SW 1271 (cell line): ENCODE measurements around the gene ZBTB20.

ENCODE experiments used
- DNase-seq, 2 experiments: peaks; one replicate each; lab custom pipeline; 2025; lab: John Stamatoyannopoulos, UW

The ZBTB20 gene

DNA sequence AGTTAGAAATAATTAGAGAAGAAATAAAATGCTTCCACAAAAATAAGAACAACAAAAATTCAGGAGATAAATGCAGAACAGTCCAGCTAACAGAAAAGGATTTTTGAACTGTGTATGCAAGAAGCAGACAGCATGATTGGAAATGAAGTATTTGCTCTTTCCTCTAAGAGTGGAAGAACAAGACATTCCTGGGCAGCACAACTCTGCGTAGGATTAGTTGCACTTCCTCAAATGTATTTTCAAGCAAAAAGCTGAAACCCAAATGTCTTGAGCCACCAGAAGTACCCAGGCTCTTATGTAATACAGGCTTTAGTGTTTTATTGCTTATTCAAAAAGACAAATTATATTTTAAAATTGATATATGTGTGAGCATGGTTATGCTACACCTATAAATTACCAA is 127.2 kb downstream of the ZBTB20 start:
- DNase-seq: no peak

DNA sequence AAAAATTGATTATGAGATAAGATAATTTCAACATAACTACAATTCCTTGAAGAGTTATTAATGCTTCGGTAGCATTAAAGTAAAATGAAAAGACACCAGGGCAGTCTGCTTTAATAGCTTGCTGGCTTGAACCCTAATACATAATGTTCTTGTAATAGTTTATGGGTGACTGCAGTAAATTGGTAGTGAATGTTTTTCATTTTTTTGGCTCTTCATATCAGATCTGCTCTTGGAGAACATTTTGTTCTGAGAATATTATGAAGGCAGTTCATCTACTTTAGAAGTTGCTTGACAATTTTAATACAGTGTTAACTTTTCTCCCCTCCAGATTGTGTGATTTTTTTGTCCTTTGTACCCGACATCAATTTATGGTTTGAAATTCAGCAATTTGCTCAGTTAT is 128.4 kb downstream of the ZBTB20 start:
- DNase-seq: no peak

DNA sequence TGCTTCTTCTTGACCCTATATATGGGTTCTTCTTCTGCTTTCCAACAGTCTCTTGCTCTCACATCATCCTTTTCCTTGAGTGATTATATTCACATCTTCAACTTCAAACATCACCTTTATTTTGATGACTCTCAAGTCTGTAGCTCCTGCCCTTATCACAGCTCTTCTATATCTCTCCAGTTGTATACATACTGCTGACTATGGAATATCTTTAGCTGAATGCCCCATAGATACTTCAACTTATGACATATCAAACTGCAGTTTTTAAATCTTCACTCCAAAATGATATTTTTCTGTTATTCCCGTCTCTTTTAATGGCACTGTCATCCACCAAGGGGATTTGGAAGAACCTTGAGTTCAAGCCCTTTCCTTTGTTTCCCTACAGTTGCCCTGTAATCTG is 139.1 kb downstream of the ZBTB20 start:
- no peak for DNase-seq

DNA sequence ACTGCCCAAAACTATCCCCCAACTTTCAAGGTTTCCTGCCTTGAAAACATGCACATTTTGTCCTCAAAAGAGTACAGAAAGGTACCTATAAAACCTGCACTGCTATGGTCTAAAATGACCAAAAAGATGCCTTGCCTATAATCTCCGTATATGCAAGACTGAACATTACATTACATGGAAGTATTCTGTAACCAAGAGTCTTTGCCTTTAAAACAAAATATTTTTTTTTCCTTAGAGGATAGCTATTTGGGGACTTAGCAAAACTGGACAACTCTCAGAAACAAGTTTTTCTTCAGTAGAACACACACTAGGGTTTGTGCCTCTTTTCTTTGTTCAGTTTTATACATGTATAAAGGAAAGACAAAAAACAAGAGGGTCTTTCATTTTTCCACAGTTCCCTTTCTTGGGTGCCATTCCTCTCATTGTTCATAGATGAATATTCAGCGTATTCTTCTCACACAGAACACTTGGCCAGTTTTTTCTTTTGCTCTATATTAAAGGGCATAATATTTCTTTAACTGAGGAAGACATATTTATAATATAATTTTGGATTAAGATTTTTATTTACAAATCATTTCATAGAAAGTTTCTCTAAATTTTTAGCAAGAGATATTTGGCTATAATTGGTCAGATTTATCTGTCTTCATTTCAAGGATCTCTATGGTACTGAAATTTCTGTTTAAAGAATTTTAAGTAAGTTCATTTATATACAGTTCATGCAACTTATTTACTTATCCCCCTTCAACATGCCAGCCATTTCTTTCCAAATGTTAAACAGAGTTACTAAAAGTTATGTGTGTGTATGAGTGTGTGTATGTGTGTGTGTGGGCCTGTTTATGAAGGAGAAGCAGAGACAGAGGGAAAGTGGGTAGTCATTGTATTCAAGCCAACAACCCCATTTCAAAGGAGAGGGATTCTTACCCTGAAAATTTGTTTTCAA is 142.6 kb downstream of the ZBTB20 start:
- DNase-seq: no peak

DNA sequence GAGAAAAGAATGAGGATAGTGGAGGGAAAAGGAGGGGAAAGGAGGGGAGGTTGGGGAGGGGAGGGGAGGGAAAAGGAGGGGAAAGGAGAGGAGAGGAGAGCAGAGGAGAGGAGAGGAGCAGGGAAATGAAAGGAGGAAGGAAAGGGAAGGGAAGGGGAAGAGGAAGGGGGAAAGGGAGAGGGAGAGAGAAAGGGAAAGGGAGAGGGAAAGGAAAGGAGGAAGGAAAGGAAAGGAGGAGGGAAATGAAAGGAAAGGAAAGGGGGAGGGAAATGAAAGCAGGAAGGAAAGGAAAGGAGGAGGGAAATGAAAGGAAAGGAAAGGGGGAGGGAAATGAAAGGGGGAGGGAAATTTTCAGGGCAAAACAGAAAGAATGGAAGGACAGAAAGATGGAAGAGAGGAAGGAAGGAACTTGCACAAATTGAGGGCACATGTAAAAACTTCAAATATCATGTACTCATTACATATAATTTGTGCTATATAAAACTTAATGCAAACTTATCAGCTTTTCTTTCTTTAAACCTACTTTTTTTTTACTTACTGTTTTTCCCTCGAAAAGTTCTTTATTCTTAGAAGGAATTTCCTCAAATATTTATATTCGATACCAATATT is 148.0 kb downstream of the ZBTB20 start:
- no peak for DNase-seq

DNA sequence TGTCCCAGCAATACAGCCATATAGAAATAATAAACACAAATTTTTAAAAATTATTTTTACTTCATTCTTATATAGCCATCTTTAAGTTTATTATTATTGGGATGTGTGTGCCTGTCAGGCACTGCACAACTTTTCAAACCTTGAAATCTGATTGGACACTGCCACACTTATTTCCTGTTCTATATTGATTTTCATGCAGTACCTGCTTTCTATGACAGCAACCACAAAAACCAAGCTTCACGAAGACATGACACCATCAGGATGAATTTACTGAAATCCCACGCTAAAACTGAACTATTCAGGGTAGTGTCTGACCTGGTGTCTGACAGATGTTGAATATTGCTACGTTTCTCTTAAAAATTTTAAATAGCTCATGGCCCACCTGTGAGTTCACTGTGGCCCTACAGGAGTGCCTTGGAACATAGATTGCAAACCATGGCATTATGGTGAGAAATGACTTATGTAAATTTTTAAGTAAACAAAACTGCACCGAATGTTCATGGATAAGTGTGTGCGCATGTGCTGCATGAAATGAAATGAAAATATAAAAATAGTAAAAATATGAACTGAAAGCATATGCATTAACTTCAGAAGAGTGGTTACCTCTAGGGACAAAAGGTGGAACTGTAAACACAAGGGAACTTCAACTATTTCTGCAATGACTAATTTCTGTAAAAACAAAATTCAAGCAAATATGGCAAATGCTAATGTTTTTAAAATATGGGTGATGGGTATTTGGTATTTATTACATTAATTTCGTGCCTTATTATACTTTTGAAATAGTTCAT is 152.3 kb downstream of the ZBTB20 start:
- no peak for DNase-seq

DNA sequence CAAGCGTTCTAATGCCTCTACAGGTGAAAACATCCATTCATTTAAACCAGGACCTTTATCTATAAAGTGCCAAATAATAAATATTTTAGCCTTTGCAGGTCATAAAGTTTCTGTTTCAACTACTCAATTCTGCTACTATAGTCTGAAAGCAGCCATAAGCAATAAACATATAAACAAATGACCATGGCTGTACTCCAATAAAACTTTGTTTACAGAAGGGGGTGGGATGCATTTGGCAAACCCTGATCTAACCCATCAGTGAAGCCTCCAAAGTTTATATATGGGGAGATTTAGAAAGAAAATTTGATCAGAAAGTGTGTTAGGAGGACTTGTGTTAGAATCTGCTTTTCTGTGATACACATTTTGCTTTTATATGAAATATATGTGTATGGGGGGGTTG is 161.3 kb downstream of the ZBTB20 start:
- no peak for DNase-seq

DNA sequence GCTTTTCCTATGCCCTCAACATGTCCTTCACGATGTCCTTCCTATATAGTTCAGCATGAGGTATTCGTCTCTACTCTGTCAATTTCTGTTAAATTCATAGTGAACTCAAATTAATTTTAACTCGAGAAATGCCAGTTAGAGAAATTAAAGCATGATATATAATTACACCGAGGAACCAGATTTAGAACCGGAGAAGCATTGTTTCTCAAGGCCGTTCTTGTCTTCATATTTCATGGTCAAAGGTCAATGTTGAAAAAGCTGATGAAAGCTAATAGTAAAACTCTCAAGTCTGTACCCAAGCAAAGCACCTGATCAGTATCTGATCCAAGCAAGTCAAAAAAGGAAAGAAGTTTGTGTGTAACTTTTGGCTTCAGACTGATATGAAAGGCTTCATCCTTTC is 163.8 kb downstream of the ZBTB20 start:
- no peak for DNase-seq

DNA sequence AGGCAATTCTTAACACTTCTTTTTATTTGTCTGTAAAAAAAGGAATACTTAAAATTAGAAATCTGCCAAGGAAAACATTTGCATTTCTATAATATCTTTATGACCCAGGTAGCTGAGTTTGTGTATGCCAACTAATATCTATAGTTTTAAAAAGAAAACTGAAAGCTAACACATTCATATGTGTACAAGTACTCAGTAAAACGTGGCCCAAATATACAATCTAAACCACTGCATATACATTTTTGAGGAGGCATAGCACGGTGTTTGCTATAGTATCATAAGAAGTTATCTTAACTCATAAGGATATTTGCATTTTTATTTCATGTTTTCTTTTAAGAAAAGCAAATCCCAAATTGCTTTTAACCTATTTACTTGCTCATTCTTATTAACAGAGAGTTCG is 172.7 kb downstream of the ZBTB20 start:
- no peak for DNase-seq

DNA sequence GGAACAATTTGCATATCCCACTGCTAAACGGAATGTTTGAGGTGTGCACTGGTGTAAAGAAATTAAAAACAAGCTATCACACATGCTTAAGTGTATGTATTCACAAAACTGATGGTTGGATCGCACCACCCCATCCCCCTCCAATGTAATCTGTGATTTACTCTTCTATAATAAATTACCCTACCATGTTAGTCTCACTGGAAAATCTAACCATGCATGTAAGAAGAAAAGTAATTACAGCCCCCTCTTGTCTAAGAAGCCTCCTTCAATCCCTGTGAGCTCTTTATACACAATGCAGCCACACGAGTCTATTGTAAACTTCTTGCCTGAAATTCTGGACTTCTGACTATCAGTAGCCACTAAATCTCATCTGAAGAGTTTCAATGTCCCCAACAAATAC is 173.6 kb downstream of the ZBTB20 start:
- no peak for DNase-seq

DNA sequence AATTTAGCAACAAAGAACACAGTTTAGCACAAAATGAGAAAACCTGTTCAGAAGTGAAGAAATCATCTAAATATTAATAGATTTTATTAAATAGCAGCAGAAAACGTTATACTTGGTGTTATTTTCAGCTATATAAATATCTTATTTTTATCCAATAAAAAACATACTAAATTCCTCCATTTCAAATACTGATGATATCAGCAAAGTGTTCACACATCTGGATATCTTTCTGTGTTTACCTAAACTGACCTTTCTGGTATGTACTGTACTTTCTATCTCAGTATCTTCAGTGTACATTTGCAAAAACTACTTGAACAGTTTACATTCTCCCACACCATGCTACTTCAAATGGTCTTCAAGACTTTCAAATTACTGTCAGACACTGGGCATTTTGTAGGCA is 179.9 kb downstream of the ZBTB20 start:
- DNase-seq: no peak

DNA sequence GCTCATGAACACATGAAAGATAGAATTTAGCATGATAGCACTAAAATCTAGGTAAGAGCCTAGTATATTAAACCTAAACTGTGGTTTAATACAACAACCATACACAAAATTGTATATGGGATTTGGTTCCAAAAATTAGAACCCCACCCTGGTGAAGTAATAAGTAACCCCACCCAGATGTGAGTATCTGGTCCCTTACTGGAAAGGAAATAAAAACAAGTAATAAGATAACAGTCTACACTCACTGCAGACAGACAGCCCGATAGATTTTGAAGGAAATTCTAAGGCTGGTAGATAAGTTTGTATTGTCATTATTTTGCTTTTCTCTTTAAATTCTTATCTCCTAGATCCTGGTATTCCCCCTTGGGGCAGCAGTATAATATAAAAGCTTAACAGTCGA is 184.9 kb downstream of the ZBTB20 start:
- no peak for DNase-seq

DNA sequence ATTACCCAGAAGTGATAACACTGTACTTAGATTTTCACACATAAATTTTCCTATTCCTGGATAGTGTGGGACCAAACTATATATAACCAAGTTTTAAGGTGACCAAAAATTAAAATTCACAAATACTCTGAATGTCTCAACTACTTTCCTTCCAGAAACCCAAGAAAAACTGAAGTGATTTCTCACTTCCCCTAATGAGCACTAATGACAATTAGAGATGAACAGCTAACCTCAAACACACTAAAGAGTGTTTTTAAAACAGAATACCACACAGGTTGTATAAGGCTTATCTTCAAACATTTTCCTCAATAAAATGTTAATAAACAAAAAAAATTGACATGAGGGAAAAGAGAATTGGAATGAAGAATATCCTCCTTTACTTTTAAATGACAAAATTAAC is 188.2 kb downstream of the ZBTB20 start:
- no peak for DNase-seq

DNA sequence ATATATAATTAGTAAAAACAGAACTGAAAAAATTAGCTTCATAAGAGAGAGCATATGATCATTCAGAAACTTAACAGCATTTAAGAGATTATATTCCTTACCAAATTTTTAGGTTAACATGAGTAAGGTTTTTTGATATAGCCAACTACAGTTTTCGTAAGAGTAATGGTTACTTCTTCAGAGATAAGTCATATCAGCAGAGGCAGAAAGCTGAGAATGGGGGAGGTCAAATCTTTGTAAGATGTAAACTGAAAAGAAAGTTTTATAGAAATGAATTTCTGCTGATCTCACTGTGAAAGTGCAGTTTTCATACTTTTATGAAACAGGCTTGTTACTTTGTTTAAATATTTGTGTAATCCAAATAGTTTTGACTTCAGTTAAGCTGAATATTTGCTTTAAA is 193.3 kb downstream of the ZBTB20 start:
- DNase-seq: no peak

DNA sequence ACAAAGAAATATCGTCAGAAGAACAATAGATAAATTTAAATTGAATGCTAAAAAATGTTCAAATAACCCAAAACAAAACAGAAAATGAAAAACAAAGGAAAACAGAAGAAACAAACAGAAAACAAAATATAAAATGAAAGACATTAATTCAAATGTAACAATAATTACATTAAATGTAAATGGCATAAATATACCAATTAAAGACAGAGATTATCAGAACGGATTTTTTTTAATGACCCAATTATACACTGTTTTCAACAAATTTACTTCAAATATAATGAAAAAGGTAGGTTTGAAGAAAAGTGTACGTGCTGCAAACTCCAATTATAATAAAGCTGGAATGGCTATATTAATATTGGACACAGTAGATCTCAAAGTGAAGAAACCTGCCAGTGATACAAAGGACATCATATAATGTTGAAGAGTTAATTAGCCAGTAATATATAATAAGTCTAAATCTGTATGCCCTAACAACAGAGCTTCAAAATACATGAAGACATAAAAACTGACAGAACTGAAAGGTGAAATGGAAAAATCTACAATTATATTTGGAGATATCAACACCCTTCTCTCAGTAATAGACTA is 193.8 kb downstream of the ZBTB20 start:
- no peak for DNase-seq

DNA sequence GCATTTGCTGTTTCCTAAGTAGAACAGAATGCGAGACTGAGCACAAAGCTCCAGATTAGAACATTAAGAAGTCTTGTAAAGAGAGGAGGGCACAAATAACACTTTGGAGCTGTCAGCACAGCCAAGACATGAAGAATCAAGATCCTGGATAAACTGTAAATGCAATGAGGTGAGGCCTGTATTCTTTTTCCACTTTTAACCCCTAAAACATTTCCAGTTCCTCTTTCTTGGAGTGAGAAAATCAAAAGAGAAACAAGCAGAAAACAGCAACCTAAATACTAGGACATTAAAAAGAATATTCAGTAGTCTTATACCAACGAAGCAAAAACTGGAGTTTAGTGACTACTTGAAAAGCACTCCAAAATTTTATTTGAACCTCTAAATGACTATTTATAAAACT is 204.3 kb downstream of the ZBTB20 start:
- no peak for DNase-seq

DNA sequence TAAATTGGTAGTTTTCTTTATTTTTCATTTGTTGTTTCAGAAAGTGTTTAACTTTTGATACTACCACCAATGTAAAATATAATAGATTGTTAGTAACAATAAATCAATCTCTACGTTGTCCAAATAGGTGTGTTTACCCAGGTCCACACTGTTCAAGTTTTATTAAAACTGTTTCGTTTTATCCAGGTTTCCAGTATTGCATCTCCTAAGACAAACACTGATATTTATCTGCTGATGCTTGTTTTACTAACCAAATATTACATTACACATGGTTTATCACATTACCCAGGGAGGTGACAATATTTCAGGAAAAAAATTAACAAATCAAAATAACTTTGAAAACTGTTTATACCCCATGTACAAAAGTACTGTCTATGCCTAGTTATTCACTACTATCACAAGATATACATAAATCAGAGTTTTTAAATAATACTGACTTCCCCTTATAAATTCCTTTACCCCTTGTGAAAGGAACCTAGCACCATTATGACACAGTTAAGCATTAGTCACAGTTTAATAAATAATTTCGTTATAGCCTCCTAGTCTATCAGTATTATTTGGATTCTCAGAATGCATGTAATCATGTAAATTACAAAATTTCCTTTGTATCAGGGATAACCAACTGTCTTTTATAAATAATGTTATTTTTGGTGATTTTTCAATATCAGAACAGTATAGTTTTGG is 205.3 kb downstream of the ZBTB20 start:
- DNase-seq: no peak

DNA sequence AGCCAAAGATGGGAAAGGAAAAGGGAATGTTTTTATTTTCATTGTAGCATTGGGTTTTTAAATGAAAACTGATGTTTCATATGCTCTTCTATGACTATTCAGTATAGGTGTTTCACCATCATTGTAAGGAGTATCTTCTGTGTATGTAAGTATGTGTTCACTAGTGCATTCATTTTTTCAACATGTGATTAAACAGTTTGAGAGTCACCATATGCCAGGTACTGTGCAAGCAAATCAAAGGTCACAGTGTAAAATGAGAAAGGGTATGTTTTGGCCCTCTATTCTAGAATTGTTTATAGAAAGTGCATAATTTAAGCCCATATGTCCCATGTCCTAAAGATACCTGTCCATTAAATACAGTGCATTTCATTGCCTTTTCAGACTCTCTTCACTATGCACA is 207.2 kb downstream of the ZBTB20 start:
- DNase-seq: no peak

DNA sequence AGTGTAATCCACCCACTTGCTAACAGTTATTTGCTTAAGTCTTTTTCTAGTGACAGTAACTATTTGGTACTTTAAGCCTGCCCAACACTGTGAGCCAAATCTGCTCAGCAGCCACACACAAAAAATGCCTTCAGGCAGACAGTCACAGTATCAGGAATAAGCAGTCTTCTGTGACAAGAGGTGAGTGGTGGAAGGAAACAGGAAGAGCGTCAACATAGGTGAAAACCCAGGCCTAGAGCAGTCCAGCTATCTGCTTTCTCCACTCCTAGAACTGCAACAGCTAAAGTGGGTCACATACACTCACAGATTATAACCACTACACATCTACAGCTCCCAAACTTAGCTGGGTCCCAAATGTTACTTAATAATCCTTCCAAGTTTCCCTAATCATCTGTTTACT is 213.7 kb downstream of the ZBTB20 start:
- DNase-seq: no peak

DNA sequence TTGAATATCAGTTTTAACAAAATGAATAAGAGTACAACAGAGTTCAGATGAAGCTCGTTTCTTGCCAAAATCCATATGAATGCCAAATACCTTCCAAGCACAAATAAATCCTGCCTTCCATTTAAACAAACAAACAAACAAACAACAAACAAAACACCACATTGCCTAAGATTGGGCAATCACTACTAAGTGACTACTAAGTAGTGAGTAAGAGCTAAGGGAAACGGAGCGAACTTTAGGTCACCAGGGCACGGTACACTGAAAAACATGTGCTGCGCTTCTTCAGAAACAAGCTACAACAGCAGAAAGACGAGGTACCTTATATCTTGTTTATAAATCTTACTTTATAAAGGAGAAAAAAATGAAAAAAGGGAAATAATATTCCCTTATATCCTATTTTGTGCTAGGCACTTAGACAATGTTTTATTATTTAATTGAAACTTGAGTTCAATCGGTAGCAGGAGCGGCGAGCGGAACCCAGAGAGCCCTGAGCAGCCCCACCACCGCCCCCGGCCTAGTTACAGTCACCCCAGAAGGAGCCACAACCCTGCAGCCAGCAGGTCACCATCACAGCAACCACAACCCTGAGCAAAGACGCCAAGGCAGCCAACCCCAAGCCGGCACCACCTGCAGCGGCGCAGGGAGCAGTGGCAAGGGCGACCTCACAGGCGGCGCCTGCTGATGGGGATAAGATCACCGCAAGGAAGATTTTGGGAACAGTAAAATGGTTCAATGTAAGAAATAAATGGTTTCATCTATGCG is 216.9 kb downstream of the ZBTB20 start:
- no peak for DNase-seq

DNA sequence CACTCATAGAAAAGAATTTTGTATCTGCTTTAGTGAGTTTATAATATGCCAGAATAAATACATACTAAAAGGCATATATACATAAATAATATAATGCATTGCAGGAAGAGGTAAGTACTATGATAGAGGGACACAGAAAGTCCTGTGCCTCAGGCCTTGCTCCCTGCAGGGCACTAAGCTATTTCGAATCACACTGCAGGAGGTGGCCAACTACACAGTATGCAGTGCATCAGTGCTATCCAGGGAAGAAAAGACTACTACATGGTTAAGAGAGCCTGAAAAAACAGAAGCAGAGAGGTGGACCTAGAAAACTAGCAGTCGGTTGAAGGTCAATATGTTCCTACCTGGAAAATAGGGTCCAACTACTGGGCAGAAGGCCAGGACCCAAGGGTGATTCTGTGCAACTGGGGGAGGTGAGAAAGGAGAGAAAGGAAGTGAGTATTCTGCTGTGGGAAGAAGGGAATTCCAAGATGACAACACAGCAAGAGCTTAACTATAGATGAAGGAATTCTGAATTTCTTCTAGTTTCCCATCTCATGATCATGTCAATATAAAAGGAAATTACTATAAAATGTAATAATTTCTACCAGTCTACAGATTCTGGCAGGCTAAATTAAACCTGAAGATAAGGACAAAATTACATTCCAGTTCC is 218.0 kb downstream of the ZBTB20 start:
- DNase-seq: no peak
